B cell (primary cell): ENCODE results near the gene C16orf54. TPM values are rescaled to one million over a fixed set of nuclear protein-coding genes. Genes with fewer than 3 reads are reported as not detected.

ENCODE experiments used
- ATAC-seq: fragments of 200-7000 bp; cut with Tn5 transposase; one replicate; pipeline ENCODE4 v1.10.0; 2021; ENCODE audit warnings: low read depth, mild to moderate bottlenecking, moderate number of reproducible peaks, moderate library complexity
- CTCF ChIA-PET: fragments of 350-600 bp; sonication (Branson Sonifier 250); formaldehyde crosslinking; loops from one replicate; lab custom pipeline; 2021; ENCODE audit warnings: antibody characterized with exemption, inconsistent platforms; lab: Charles Lee
- POLR2A ChIA-PET: fragments of 350-600 bp; sonication (Branson Sonifier 250); formaldehyde crosslinking; loops from one replicate; lab custom pipeline; 2021; ENCODE audit warnings: antibody characterized with exemption; lab: Charles Lee
- DNase-seq: peaks from one replicate; pipeline ENCODE4 v3.0.0; 2013
- H2AFZ ChIP-seq: 2 replicates; pipeline ENCODE4 v1.6.1; 2012; ENCODE audit warnings: mild to moderate bottlenecking, low read depth, low read length; ENCODE audit not compliant: insufficient read depth, poor library complexity, severe bottlenecking
- H3K27ac ChIP-seq, 2 donors: 1 replicate in 1 of 2; 2 replicates in 1 of 2; pipeline ENCODE4 v1.5.1; 2012 to 2013; ENCODE audit warnings: low read length in 2 of 2, mild to moderate bottlenecking in 2 of 2, moderate library complexity in 1 of 2
- H3K27me3 ChIP-seq, 4 experiments: fragments of 200-600 bp in 1 of 4; sonication (generic) in 1 of 4; replicated peaks in 1 of 4; 1 replicate in 2 of 4; 2 replicates in 2 of 4; pipeline versions ENCODE4 v1.6.1 to v1.7.0; 2013 to 2016; ENCODE audit warnings: low read length in 3 of 4, mild to moderate bottlenecking in 2 of 4, mixed read lengths in 1 of 4, moderate library complexity in 1 of 4; ENCODE audit not compliant: insufficient read depth in 4 of 4, control insufficient read depth in 3 of 4; ENCODE audit errors: control extremely low read depth in 1 of 4
- H3K36me3 ChIP-seq, 2 experiments: replicated peaks in 1 of 2; 1 replicate in 1 of 2; 2 replicates in 1 of 2; pipeline versions ENCODE4 v1.6.1 to v1.7.1; 2013; ENCODE audit warnings: low read length in 1 of 2; ENCODE audit not compliant: insufficient read depth in 2 of 2, control insufficient read depth in 1 of 2; ENCODE audit errors: control extremely low read depth in 1 of 2, extremely low read depth in 1 of 2
- H3K4me1 ChIP-seq, 2 donors: fragments of 200-600 bp in 1 of 2; sonication (generic) in 1 of 2; 1 replicate in 1 of 2; 2 replicates in 1 of 2; pipeline versions ENCODE4 v1.5.1 to v1.6.1; 2013 to 2017; ENCODE audit warnings: low read length in 2 of 2; ENCODE audit not compliant: control insufficient read depth in 2 of 2, insufficient read depth in 2 of 2
- H3K4me2 ChIP-seq: replicated peaks from 2 replicates; pipeline ENCODE3; 2012; ENCODE audit warnings: mild to moderate bottlenecking, low read depth, low read length; ENCODE audit not compliant: poor library complexity, severe bottlenecking
- H3K4me3 ChIP-seq, 5 experiments: fragments of 200-600 bp in 1 of 5; sonication (generic) in 1 of 5; 1 replicate in 3 of 5; 2 replicates in 2 of 5; pipeline versions ENCODE4 v1.5.1 to v1.7.0; 2011 to 2016; ENCODE audit warnings: low read length in 4 of 5, mild to moderate bottlenecking in 4 of 5, low read depth in 2 of 5, control low read depth in 1 of 5, moderate library complexity in 1 of 5; ENCODE audit not compliant: insufficient read depth in 1 of 5; ENCODE audit errors: control extremely low read depth in 1 of 5, extremely low read depth in 1 of 5
- H3K79me2 ChIP-seq: fragments of 200-600 bp; sonication (generic); one replicate; pipeline ENCODE4 v1.6.0; 2016; ENCODE audit warnings: low read length; ENCODE audit not compliant: control insufficient read depth, insufficient read depth
- H3K9ac ChIP-seq: fragments of 200-600 bp; sonication (generic); 2 replicates; pipeline ENCODE4 v1.6.1; 2017; ENCODE audit warnings: mild to moderate bottlenecking, low read length, moderate library complexity
- H3K9me3 ChIP-seq, 3 donors: one replicate each; pipeline versions ENCODE4 v1.6.1 to v1.7.1; 2013; ENCODE audit warnings: low read length in 2 of 3; ENCODE audit not compliant: control insufficient read depth in 2 of 3, insufficient read depth in 1 of 3; ENCODE audit errors: control extremely low read depth in 1 of 3
- H4K20me1 ChIP-seq: 2 replicates; pipeline ENCODE4 v1.6.0; 2012; ENCODE audit warnings: mild to moderate bottlenecking, low read length; ENCODE audit not compliant: insufficient read depth, control insufficient read depth, poor library complexity, severe bottlenecking
- H3K27ac Mint-ChIP-seq: one replicate; pipeline ENCODE4 v1.8.0; 2021; ENCODE audit warnings: mixed read lengths
- H3K27me3 Mint-ChIP-seq: one replicate; pipeline ENCODE4 v1.8.0; 2021; ENCODE audit warnings: mixed read lengths
- H3K4me1 Mint-ChIP-seq: one replicate; pipeline ENCODE4 v1.8.0; 2021; ENCODE audit warnings: mixed read lengths
- H3K4me3 Mint-ChIP-seq: one replicate; pipeline ENCODE4 v1.8.0; 2021; ENCODE audit warnings: mixed read lengths
- H3K9me3 Mint-ChIP-seq: one replicate; pipeline ENCODE4 v1.8.0; 2022; ENCODE audit warnings: mixed read lengths; ENCODE audit not compliant: insufficient read depth
- EZH2 ChIP-seq: IDR thresholded peaks from 2 replicates; pipeline ENCODE4 v1.6.1; 2012; ENCODE audit warnings: borderline replicate concordance, low read depth, mild to moderate bottlenecking, moderate library complexity, low read length; ENCODE audit not compliant: insufficient read depth, poor library complexity, severe bottlenecking
- WGBS: methylation state at CpG from one replicate; pipeline ENCODE4 v1.1.5; 2013; ENCODE audit warnings: missing lambda C conversion rate; ENCODE audit not compliant: insufficient coverage; 5-methylcytosine and 5-hydroxymethylcytosine counted together
- intact Hi-C: fragments of 100-400 bp; cut with micrococcal nuclease; formaldehyde crosslinking; loops from one replicate; pipeline ENCODE4 v1.10.0; 2022
- polyA plus RNA-seq: library from polyadenylated mRNA; depleted of rRNA; stranded (reverse); fragments of >200 nt; gene quantifications from 2 replicates; pipeline ENCODE4 v1.2.3, GENCODE V29; 2012
- total RNA-seq, 2 donors: library from RNA; stranded (reverse); fragments of 120-200 nt in 1 of 2; gene quantifications; 1 replicate in 1 of 2; 2 replicates in 1 of 2; pipeline versions ENCODE4 v1.2.3 to v1.2.4, GENCODE V29; 2013 to 2022
- TF ChIP-seq, protein P1 (sequence below): fragments of 200-600 bp; IDR thresholded peaks from one replicate; pipeline ENCODE4 v1.8.0; 2022; ENCODE audit warnings: antibody characterized with exemption, mild to moderate bottlenecking

The C16orf54 gene
- total and polyA plus RNA-seq, 2 donors (not counting 1 experiment from before 2014, with no cell fraction given) = 44.0 to 68.3 TPM

DNA sequence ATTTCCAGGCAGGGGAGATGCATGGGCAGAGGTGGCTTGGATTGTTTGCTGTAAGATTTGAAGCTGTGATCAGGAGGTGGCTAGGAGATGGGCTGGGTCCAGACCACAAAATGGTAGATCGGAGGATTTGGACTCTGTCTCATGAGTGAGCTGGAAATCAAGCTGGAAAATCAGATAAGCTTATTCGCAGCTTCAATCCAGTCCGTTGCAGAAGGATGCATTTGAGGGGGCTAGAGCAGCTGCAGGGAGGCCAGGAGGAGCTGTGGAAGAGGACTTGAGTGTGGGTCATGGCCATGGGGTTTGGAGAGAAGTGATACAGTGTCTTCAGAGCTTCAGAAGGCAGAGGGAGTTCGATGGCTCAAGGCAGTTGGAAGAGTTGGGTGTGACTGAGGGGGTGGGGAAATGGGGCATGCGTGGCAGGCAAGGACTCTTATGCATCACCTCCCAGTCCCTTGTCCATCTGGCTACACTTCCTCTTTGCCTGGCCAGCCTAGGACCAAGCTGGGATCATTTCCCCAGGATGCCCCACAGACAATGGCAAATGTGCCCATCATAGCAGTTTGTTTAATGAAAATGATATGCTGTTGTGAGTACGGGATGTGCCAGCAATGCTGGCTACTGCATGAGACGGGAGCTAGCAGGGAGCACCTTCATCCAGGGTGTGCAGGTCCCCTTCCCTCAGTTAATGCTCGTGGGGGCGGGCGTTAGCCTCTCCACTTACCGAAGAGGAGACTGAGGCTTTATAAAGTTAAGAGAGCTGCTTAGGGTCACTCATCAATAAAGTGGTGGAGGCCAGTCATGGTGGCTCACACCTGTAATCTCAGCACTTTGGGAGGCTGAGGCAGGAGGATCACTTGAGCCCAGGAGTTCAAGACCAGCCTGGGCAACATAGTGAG is 46.2 kb downstream of the C16orf54 start:
- TF ChIP-seq EZH2 = no peak
- TF ChIP-seq, protein P1, sequence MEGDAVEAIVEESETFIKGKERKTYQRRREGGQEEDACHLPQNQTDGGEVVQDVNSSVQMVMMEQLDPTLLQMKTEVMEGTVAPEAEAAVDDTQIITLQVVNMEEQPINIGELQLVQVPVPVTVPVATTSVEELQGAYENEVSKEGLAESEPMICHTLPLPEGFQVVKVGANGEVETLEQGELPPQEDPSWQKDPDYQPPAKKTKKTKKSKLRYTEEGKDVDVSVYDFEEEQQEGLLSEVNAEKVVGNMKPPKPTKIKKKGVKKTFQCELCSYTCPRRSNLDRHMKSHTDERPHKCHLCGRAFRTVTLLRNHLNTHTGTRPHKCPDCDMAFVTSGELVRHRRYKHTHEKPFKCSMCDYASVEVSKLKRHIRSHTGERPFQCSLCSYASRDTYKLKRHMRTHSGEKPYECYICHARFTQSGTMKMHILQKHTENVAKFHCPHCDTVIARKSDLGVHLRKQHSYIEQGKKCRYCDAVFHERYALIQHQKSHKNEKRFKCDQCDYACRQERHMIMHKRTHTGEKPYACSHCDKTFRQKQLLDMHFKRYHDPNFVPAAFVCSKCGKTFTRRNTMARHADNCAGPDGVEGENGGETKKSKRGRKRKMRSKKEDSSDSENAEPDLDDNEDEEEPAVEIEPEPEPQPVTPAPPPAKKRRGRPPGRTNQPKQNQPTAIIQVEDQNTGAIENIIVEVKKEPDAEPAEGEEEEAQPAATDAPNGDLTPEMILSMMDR = no peak
- Histone ChIP-seq H3K27ac (no peak overlapping the region), H3K4me3 (no peak overlapping the region), H3K4me2 (no peak overlapping the region), H3K36me3 (no peaks in the 10 kb centered on the region), H3K9ac (no peak overlapping the region), H2AFZ (no peak overlapping the region), H3K27me3 (no peaks in the 10 kb centered on the region), H3K4me1 (peaks cover 24 to 34% of the 10 kb centered on the region in 2 donors), H3K79me2 (no peaks in the 10 kb centered on the region), H3K9me3 (peaks cover 0 to 38% (median 10%) of the 10 kb centered on the region in 3 donors), H4K20me1 (no peaks in the 10 kb centered on the region)
- no peak overlapping the region for H3K4me3 Mint-ChIP-seq
- WGBS = 90% methylated on average over 9 of the region's 11 CpGs
- POLR2A ChIA-PET = interaction anchor here (0.6 to 2.8 kb wide), 3 partner anchors 91 to 116 kb away, joined by 3 to 18 read pairs (median 15); partner anchors contain the start of genes KIF22 and PAGR1
- H3K9me3 Mint-ChIP-seq = peaks cover 3% of the 10 kb centered on the region
- DNase-seq = no peak
- ATAC-seq = no peak
- H3K4me1 Mint-ChIP-seq = peaks cover 27% of the 10 kb centered on the region
- peak overlapping the region; percentile 67 for H3K27ac Mint-ChIP-seq
- intact Hi-C loops = loop anchor here (1.0 to 10.0 kb wide), 9 partner anchors 11 to 321 kb away; partner anchors contain the start of genes ASPHD1, C16orf54, KCTD13 and MAZ
- H3K27me3 Mint-ChIP-seq = no peaks in the 10 kb centered on the region
- CTCF ChIA-PET = interaction anchor here (0.6 to 6.1 kb wide), 36 partner anchors 9 to 332 kb away, joined by 3 to 100 read pairs (median 4); partner anchors contain the start of genes C16orf54, KCTD13, KIF22 and MAZ
